HG03064 (cell line): ENCODE data around the gene RUSC2.
"Not testable (repeated sequence)": the region's sequence is repeated elsewhere in the genome, so short reads cannot be mapped to it uniquely, and the experiment has no call there.

Experiments
- ATAC-seq: cut with Tn5 transposase; IDR thresholded peaks from one replicate; pipeline ENCODE4 v1.9.1; 2021; ENCODE audit warnings: low read depth; ENCODE audit not compliant: unreplicated experiment

RUSC2 gene, protein sequence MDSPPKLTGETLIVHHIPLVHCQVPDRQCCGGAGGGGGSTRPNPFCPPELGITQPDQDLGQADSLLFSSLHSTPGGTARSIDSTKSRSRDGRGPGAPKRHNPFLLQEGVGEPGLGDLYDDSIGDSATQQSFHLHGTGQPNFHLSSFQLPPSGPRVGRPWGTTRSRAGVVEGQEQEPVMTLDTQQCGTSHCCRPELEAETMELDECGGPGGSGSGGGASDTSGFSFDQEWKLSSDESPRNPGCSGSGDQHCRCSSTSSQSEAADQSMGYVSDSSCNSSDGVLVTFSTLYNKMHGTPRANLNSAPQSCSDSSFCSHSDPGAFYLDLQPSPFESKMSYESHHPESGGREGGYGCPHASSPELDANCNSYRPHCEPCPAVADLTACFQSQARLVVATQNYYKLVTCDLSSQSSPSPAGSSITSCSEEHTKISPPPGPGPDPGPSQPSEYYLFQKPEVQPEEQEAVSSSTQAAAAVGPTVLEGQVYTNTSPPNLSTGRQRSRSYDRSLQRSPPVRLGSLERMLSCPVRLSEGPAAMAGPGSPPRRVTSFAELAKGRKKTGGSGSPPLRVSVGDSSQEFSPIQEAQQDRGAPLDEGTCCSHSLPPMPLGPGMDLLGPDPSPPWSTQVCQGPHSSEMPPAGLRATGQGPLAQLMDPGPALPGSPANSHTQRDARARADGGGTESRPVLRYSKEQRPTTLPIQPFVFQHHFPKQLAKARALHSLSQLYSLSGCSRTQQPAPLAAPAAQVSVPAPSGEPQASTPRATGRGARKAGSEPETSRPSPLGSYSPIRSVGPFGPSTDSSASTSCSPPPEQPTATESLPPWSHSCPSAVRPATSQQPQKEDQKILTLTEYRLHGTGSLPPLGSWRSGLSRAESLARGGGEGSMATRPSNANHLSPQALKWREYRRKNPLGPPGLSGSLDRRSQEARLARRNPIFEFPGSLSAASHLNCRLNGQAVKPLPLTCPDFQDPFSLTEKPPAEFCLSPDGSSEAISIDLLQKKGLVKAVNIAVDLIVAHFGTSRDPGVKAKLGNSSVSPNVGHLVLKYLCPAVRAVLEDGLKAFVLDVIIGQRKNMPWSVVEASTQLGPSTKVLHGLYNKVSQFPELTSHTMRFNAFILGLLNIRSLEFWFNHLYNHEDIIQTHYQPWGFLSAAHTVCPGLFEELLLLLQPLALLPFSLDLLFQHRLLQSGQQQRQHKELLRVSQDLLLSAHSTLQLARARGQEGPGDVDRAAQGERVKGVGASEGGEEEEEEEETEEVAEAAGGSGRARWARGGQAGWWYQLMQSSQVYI (N-terminal part only)

DNA sequence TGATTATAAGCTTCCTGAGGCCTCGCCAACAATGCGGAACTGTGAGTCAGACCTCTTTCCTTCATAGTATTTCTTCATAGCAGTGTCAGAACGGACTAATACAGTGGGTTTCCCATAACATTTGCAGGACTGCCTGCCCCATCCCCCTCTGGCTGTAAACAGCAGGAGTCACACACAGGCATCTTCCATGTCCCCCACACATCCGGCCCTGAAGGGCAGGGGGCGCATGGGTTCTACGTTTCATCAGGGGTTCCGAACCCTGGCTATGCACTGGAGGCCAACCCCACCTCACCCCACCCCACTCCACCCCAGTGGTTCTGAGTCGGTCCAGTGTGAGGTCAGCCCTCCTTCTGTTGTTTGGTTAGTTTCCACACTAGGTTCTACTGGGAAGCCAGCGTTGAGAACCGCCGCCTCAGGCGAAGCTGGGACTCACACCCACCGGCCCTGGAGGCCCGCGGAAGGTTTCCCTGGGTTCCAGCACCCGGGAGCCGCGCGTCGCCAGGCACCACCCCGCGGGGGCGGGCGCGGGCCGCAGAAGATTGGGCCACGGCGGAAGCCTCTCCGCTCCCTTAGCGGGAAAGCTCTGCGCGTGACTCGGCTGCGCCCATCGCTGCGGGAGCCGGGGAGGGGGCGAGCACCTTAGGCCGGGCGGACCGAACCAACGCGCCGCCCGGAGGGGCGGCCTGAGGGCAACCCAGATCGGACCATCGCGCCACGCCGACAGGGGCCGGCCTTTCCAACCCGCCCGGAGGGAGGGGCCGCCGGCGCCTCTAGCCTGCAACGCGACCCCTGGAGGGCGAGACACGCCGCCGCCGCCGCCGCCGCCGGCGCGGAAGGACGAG, at the start of gene RUSC2:
Gene RUSC2, plus strand, starts transcription at position 799 of the 842 bp plus-strand sequence. CDS start 56,411 bp downstream, outside the sequence.
- no peak for ATAC-seq

DNA sequence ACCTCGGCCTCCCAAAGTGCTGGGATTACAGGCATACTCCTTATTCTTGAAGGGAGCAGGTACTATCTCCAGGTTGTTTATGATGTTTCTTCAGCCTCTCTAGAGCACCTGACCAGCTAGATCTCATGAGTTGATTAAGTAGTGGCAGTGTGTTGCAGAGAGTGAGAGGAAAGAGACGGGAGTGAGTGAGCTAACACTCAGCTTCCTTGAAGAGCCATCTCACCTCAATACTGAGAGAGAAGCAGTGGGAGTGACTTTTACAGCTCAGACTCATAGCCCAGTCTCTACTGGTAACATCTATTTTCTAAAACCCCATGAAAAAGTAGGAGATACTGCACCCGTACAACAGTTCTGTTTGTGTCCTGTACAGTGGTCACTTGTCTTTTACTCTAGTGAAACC, 43.9 kb upstream of the RUSC2 start:
- no peak for ATAC-seq

DNA sequence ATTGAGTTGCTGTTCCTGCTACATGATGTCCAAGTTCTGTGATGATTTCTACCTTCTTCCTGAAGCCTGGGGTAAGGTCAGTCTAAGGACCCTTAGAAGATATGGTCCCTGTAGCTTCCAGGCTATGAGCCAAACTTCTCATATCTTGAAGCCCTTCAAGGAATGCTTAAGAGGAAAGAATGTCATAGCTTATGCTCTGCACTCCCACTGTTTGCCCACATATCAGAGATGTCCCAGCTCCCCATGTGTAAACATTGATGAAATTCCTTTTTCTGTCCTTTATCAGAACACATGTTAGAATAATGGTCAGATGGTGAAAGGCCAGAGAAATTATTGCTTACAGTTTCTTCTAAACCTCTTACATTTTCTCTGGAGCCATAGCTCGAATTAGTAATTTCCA, 41.4 kb upstream of the RUSC2 start:
- no peak for ATAC-seq

DNA sequence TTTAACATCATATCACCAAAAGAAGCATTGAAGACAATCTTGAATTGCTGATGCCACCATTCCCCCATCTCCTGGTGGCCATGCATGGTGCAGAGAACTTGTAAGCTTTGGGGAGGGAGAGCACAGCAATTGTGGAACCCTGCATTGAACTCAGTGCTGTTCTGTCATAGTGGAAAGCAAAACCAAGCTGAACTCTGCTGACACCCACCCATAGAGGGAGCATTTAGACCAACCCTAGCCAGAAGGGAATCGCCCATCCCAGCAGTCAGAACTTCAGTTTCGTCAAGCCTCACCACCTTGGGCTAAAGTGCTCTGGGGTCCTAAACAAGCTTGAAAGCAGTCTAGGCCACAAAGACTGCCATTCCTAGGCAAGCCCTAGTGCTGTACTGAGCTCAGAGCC, 37.4 kb upstream of the RUSC2 start:
- no peak for ATAC-seq

DNA sequence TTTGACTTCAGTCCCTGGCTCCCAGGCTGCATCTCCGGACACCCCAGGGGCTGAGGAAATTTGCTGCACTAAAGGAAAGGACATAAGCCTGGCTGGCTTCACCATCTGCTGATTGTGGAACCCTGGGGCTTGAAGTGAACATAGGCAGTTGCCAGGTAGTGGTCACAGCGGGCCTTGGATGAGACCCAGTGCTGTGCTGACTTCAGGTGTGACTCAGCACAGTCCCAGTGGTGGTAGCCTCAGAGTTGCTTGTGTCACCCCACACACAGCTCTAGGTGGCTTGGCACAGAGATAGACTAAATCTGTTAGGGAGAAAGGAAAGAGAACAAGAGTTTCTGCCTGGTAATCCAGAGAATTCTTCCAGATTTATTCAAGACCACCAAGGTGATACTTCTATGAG, 36.1 kb upstream of the RUSC2 start:
- ATAC-seq: no peak

DNA sequence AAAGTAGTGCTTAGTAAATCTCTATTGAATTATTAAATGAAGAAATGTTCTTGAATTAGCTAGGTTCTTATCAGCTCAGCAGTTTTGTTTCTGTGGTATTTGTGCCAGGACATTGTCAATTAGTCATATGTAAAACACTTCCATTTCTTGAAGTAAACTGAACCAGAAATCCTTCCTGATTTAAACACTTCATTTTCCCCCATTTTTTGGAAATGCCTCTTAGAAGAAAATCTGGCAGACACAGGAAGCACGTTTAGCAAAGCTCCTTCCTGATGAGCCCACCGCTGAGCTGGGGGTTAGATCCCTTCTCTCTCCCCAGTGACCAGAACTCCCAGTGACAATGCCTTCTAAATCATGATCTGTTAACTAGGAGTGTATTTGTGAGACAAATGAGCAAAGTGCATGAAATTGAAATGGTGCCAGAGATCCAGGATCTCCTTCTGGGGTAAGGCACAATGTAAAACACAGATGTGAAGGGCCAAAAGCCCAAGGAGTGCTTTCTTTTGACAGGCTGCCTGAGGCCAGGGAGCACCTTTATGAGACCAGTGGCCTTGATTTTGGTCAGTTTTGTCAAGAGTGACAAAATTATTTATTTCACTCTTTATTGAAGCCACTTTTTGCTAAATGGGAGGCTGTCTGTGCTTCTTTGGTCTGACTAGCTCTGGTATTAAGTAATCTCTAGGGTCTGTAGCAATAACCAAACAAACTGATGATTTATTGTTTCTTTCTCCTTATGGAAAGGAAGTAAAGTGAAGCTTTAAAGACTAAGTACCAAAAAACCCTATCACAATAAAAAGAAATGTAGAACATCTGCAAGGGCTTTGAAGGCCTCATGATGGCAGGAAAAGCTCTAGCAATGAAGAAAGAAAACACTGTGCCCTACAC, 25.5 kb upstream of the RUSC2 start:
- no peak for ATAC-seq

DNA sequence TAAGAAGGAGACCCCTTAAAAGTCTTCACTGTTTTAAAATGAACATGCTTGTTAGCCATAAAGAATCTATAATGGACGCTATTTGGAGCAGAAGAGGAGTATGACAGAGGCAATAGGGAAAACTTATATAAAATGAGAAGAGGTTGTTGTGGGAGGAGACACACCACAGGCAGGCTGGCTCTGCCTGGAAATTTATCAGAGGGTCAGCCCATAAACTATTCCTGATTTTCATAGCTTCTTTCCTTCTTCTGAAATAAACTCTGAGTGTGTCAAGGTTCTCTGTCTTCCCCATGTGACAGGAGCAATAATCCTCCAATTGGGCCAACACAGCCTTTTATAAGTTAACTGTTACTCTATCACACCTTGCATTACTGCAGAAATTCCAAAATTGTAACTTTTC, 19.6 kb upstream of the RUSC2 start:
- ATAC-seq: no peak

DNA sequence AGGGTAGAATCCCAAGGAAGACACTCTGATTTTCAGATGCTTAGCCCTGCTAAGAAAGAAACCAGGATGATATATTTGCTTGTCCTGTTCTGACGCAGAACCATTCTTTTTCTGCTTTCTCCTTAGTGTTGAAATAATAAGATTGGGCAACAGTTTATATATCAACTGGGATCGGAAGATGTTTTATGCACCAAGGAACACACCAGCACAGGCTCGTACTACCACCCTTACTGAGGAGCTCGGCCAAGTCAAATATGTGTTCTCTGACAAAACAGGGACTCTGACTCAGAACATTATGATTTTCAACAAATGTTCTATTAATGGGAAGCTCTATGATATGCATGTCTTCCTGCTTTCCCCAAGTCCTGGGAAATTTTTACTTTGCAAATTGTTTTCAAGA, 19.0 kb upstream of the RUSC2 start:
- no peak for ATAC-seq

DNA sequence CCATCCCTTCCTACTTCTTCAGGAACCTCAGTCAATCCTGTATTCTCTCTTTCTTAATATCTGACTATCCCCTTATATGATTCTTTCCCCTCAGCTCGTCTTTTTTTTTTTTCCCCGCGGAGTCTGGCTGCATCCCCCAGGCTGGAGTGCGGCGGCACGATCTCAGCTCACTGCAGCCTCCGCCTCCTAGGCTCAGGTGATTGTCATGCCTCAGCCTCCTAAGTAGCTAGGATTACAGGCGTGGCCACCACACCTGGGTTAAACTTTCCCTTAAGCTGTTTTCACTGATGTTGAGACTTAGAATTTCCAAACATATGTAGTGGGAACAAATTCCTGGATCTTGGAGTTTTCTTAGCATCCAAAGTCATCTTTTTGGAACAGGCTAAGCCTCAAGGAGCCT, 13.3 kb upstream of the RUSC2 start:
- no peak for ATAC-seq

DNA sequence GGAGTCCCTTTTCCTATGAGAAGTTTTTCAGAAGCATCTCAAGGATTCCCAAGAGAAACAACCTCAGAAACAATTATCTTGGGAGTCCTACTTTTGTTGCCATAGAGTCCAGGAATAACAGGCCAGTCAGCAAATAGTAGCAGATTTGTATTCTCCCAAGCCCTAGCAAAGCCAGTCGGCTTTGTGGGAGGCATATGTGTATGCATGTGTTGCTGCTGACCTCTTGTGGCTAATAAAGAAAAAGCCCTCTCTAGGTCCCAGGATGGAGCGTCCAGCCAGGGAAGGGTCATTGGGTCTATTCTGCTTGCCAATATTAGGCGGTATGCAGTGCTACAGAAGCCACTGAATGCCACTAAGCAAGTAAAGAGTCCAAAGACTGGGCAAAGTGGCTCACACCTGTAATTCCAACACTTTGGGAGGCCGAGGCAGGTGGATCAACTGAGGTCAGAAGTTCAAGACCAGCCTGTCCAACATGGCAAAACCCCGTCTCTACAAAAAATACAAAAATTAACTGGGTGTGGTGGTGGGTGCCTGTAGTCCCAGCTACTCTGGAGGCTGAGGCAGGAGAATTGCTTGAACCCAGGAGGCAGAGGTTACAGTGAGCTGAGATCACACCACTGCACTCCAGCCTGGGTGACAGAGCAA, 12.6 kb upstream of the RUSC2 start:
- ATAC-seq: not testable (repeated sequence)

DNA sequence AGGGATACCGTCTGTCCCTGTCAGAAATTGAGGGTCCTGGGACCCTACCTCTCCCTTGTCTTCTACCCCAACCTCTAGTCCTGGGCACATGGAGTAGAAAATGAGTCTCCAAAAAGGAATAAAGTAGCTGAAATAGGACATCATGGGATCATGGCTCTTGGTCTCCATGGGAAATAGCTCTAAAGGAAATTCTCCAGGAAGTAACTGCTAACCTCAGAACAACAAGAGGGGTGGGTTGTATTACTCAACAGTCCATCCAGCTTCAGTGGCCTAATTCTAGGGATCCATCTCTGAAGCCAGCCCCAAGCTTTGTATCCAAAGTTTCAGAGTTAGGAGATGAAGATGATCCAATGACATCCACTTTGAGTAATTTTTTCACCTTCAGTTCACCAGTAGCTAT, 11.0 kb upstream of the RUSC2 start:
- no peak for ATAC-seq

DNA sequence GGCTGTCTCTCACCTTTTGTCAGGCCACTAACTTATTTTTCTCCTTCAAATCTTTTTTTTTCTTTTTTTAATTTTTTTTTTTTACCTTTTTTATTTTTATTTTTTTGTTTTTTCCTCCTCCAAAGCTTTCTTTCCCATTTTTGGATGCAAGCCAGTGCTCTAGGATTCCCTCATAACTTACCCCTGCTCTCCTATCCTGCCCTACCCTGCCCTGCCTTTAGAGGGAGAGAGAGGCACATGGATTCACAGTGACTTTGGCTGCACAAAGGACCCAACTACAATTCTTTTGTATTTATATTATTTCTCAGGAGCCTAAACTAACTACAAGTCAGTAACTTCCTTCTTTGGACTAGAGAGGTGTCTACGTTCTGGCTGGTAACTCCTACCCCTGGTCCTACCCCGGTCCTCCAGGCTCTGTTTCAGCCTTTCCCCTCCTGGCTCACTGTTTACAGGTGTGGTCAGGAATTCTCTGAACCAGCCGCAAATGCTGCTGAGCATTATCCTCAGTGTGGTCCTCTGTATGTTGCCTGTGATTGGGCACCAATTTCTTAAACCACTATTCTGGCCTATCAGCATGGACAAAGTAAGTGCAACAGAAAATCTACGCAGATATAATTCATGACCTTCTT, 8.4 kb upstream of the RUSC2 start:
- ATAC-seq: no peak

DNA sequence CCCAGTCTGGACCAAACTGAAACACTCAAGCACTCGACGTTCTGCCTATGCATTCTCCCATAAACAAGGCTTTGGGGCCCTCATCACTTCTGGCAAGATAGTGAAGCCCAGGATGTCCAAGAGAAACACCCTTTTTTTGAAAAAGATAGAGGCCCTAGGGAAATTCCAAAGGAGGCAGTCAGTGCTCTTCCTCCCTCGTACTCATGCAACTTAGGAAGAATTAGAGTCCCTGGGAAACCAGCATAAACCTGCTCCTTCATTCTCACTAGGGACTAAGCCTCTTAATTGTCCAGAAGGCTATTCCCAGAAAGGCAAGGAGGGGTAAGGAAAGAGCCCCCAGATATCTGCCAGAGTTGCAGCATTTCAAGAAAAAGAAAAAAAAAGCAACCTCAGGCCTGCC, 7.8 kb upstream of the RUSC2 start:
- ATAC-seq: no peak

DNA sequence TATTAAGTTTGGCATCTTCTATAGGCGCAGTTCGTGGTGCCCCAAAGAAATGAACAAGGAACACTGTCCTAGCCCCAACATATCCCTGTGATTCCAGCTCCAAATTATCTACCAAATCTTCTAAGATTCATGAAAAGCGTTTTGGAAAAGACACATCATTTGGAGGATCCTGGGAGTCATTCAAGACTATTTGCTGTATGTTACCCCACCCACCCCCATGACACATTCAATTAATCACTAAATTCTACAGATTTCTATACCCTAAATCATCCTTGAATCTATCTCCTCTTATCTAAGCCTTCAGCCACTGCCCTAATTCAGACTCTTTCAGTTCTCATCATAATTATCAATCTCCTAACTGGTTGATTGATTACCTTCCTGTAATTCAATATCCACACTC, 5.5 kb upstream of the RUSC2 start:
- ATAC-seq: no peak

DNA sequence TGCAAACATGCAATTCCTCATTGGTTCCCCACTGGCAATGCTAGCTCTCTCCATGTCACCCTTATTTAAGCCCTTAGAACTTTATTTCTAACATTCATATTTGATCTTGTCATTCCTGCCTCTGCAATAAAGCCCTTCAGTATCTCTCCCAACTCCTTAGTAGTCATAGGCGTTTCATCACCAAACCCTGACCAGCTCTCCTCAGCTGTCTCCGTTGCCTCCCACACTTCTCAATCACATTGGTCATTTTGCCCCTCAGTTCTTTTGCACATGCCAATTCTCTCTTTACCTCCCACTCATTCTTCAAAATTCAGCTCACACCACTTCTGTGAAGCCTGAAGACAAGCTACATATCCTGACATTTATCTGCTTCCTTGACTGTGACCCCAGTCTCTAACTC, 2.8 kb upstream of the RUSC2 start:
- no peak for ATAC-seq

DNA sequence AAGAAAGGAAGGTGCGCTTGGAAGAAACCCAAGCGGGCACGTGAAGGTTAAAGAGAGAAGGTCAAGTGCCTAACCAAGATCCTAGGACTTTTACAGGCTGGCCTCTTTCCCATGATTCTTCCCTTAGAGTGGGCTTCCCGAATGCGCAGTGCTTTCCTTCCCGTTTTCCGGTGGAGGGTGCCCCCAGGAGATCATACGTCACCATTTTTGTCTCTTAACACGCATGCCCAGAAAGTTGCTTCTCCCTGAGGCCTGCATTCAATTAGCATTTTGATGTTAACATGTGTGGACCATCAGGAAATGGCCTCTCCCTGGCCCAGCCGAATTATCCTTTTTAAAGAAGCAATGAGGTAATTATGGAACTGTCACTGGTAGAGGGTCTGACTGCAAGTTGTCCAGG, 1.9 kb upstream of the RUSC2 start:
- no peak for ATAC-seq

DNA sequence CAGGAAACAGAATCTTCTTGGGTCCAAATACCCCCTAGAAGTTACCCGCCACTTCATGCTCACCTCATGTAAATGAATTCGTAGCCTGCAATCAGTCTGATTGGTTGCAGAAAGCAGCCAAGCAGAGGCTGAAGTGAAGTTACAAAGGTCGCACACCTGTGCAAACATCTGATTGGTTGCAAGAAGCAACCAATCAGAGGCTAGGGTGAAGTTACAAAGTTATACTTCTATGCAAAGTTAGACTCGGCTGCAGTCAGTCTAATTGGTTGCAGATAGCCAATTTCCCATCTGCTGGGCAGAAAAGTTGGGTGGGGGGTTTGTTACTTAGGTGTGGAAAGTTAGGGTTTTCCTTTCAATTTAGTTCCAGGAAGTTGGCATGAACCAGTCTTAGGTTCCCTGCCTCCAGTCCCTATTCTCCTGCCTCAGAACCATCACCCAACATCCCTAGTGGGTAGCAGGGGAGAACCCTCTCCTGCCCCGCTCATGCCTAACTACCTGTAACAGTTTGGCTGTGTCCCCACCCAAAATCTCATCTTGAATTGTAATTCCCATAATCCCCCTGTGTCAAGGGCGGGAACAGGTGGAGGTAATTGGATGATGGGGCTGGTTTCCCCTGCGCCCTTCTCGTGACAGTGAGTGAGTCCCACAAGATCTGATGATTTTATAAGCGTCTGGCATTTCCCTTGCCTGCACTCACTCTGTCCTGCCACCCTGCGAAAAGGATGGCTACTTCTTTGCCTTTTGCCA, 1.2 kb upstream of the RUSC2 start:
- no peak for ATAC-seq
